ENCODE measurements around the gene SLC25A43. TPM values are rescaled to one million over a fixed set of nuclear protein-coding genes. Genes with fewer than 3 reads are reported as not detected.
A peak's percentile ranks its signal among the peaks of the same experiment; 100 is the strongest.
"Not testable (repeated sequence)": the region's sequence is repeated elsewhere in the genome, so short reads cannot be mapped to it uniquely, and the experiment has no call there.

The SLC25A43 gene
- 6.0 TPM for polyA plus RNA-seq (2012; ENCODE audit: low read depth, missing spikeins)

DNA sequence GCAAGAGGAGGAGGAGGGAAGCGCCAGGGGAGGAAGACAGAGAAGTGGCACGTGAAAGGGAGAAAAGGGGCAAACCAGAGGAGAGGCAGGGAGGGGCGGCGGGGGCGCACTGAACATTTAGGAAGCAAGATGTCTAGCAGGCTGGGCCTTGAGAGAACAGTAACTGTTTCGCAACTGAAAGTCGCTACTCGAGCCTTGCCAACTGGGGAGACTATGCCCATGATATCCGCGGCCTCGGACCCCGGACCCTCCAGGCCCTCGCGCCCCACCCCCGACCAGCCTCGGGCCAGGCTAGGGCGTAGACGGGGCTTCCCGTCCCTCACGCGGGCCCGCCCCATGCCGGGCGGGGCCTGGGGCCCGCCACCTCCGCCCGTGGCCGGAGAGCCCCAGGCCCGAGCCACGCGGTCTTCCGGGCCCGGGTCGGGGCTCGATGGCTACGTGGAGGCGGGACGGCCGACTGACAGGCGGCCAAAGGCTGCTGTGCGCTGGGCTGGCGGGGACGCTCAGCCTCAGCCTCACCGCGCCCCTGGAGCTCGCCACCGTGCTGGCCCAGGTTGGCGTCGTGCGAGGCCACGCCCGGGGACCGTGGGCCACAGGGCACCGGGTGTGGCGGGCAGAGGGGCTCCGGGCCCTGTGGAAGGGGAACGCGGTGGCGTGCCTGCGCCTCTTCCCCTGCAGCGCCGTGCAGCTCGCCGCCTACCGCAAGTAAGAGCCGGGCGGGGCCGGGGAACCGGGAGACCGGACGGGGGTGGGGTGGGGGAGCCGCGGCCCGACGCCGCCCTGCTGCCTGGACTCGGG lies at the start of gene SLC25A43:
Gene SLC25A43, plus strand, starts transcription at position 363 of the 798 bp plus-strand sequence. Its CDS starts 68 bp downstream, at position 431.
- TF ChIP-seq POU2F2 (IDR thresholded peaks at IDR 0.05; ENCODE audit: low read depth, low read length) = no peak
- no peak for TF ChIP-seq TAF1 (IDR thresholded peaks at IDR 0.05; ENCODE audit: low read depth, low read length)
- TF ChIP-seq POLR2A (IDR thresholded peaks at IDR 0.05; ENCODE audit: low read depth, low read length) = no peak; the same call in 1 of the 2 replicates
- no peak for TF ChIP-seq PAX5 (IDR thresholded peaks at IDR 0.05; ENCODE audit: insufficient read depth, low read length, severe bottlenecking)
- no peak for TF ChIP-seq SPI1 (IDR thresholded peaks at IDR 0.05; ENCODE audit: low read depth, low read length)
- TF ChIP-seq POLR2AphosphoS5 (IDR thresholded peaks at IDR 0.05; ENCODE audit: low read depth, low read length) = no peak
- FAIRE-seq (peak; percentile 91), DNase-seq (ENCODE audit: insufficient read length, low spot score) (peak; percentile 65)

- FAIRE-seq = no peak
- DNase-seq (ENCODE audit: insufficient read length, low spot score) = no peak
- no peak for TF ChIP-seq TAF1 (IDR thresholded peaks at IDR 0.05; ENCODE audit: low read depth, low read length)
- TF ChIP-seq POU2F2 (IDR thresholded peaks at IDR 0.05; ENCODE audit: low read depth, low read length) = no peak
- no peak for TF ChIP-seq POLR2AphosphoS5 (IDR thresholded peaks at IDR 0.05; ENCODE audit: low read depth, low read length)
- TF ChIP-seq POLR2A (IDR thresholded peaks at IDR 0.05; ENCODE audit: low read depth, low read length) = no peak
- no peak for TF ChIP-seq PAX5 (IDR thresholded peaks at IDR 0.05; ENCODE audit: insufficient read depth, low read length, severe bottlenecking)
- no peak for TF ChIP-seq SPI1 (IDR thresholded peaks at IDR 0.05; ENCODE audit: low read depth, low read length)
Measured at GRCh38 chrX:119359618-119360382, 39.3 kb upstream of the SLC25A43 start.

GRCh38 chrX:119361451-119361850 lies 37.7 kb upstream of the SLC25A43 start:
- not testable (repeated sequence) for FAIRE-seq; DNase-seq (ENCODE audit: insufficient read length, low spot score)

DNA sequence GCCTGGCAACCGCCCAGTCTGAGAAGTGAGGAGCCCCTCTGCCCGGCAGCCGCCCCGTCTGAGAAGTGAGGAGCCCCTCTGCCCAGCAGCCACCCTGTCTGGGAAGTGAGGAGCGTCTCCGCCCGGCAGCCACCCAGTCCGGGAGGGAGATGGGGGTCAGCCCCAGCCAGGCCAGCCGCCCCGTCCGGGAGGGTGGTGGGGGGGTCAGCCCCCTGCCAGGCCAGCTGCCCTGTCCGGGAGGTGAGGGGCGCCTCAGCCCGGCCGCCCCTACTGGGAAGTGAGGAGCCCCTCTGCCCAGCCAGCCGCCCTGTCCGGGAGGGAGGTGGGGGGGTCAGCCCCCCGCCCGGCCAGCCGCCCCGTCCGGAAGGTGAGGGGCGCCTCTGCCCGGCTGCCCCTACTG lies 37.1 kb upstream of the SLC25A43 start:
- not testable (repeated sequence) for FAIRE-seq

GRCh38 chrX:119363391-119363790 lies 35.7 kb upstream of the SLC25A43 start:
- FAIRE-seq (no peak), DNase-seq (ENCODE audit: insufficient read length, low spot score) (no peak)
- TF ChIP-seq PAX5 (IDR thresholded peaks at IDR 0.05; ENCODE audit: insufficient read depth, low read length, severe bottlenecking) (no peak), POLR2A (IDR thresholded peaks at IDR 0.05; ENCODE audit: low read depth, low read length) (no peak), POU2F2 (IDR thresholded peaks at IDR 0.05; ENCODE audit: low read depth, low read length) (no peak), POLR2AphosphoS5 (IDR thresholded peaks at IDR 0.05; ENCODE audit: low read depth, low read length) (no peak), TAF1 (IDR thresholded peaks at IDR 0.05; ENCODE audit: low read depth, low read length) (no peak), SPI1 (IDR thresholded peaks at IDR 0.05; ENCODE audit: low read depth, low read length) (no peak)

More for the DNA sequence above, 37.1 kb upstream of the SLC25A43 start:
- DNase-seq (ENCODE audit: insufficient read length, low spot score) = not testable (repeated sequence)

DNA sequence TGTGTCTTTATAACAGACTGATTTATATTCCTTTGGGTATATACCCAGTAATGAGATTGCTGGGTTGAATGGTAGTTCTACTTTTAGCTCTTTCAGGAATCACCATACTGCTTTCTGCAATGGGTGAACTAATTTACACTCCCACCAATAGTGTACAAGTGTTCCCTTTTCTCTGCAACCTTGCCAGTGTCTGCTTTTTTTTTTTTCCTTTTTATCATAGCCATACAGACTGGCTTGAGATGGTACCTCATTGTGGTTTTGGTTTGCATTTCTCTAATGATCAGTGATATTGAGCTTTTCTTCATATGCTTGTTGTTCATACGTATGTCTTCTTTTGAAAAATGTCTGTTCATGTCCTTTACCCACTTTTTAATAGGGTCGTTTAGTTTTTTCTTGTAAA lies 27.3 kb upstream of the SLC25A43 start:
- not testable (repeated sequence) for FAIRE-seq; DNase-seq (ENCODE audit: insufficient read length, low spot score)

DNA sequence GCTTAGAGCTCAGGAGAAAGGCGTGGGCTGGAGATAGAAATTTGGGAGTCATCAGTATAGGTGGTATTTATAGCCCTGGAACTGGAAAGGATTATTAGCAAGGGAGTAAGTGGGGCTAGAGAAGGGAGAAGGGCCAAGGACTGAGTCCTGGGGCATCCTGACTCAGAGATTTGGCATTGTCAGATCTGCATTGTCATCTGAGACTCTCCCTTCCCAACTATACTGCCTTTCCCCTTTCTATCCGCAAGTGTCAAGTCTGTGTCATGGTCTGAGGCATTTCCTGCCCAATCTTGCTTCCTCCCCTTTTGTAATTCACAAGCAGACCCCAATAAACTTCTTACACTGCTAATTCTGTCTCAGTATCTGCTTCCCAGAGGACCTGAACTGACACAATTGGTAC lies 24.4 kb upstream of the SLC25A43 start:
- DNase-seq (ENCODE audit: insufficient read length, low spot score) (no peak), FAIRE-seq (no peak)
- TF ChIP-seq POLR2A (IDR thresholded peaks at IDR 0.05; ENCODE audit: low read depth, low read length) (no peak), POU2F2 (IDR thresholded peaks at IDR 0.05; ENCODE audit: low read depth, low read length) (no peak), PAX5 (IDR thresholded peaks at IDR 0.05; ENCODE audit: insufficient read depth, low read length, severe bottlenecking) (no peak), TAF1 (IDR thresholded peaks at IDR 0.05; ENCODE audit: low read depth, low read length) (no peak), SPI1 (IDR thresholded peaks at IDR 0.05; ENCODE audit: low read depth, low read length) (no peak), POLR2AphosphoS5 (IDR thresholded peaks at IDR 0.05; ENCODE audit: low read depth, low read length) (no peak)

DNA sequence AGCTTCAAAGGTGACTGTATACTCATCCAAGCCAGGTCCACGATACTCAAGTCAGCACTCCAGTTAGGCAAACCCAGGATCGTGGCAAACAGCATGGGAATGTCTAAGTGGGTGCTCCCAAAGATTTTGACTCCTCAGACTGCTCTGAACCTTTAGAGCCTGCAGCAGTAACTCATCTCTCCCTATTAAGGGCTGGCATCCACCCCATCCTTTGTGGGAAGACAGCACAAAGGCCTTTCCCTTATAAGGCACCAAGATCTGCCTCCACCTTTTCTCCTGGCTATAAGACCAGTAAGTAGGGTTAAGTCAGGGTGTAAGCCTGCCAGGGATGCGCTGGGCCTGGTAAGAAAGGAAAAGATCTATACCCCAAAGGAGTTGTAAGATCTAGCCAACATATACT lies 23.6 kb upstream of the SLC25A43 start:
- TF ChIP-seq SPI1 (IDR thresholded peaks at IDR 0.05; ENCODE audit: low read depth, low read length) (no peak), PAX5 (IDR thresholded peaks at IDR 0.05; ENCODE audit: insufficient read depth, low read length, severe bottlenecking) (no peak), POLR2AphosphoS5 (IDR thresholded peaks at IDR 0.05; ENCODE audit: low read depth, low read length) (no peak), POLR2A (IDR thresholded peaks at IDR 0.05; ENCODE audit: low read depth, low read length) (no peak), POU2F2 (IDR thresholded peaks at IDR 0.05; ENCODE audit: low read depth, low read length) (no peak)
- FAIRE-seq (no peak), DNase-seq (ENCODE audit: insufficient read length, low spot score) (no peak)

DNA sequence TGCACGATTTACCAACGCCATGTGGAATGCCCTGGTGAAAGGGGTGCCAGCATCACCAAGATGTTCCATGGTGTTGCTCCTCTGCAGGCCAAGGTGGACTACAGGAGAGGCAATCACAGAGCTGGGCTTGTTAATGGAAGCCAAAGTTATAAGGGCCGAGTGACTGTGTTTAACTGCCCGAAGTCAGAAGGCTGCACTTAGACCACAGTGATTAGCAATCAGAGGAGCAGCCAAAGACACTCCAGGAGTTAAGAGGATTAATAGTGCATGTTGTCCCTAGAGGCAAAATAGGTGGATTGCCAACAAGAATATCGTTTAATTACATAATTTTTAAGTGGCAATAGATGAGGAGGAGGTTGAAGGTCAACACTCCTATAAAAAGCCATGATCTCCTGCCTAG lies 22.8 kb upstream of the SLC25A43 start:
- FAIRE-seq (no peak), DNase-seq (ENCODE audit: insufficient read length, low spot score) (no peak)
- no peak for TF ChIP-seq PAX5 (IDR thresholded peaks at IDR 0.05; ENCODE audit: insufficient read depth, low read length, severe bottlenecking)
- TF ChIP-seq POLR2AphosphoS5 (IDR thresholded peaks at IDR 0.05; ENCODE audit: low read depth, low read length) = no peak
- no peak for TF ChIP-seq SPI1 (IDR thresholded peaks at IDR 0.05; ENCODE audit: low read depth, low read length)
- TF ChIP-seq TAF1 (IDR thresholded peaks at IDR 0.05; ENCODE audit: low read depth, low read length) = no peak
- no peak for TF ChIP-seq POU2F2 (IDR thresholded peaks at IDR 0.05; ENCODE audit: low read depth, low read length)
- TF ChIP-seq POLR2A (IDR thresholded peaks at IDR 0.05; ENCODE audit: low read depth, low read length) = no peak

GRCh38 chrX:119381349-119381944 lies 17.7 kb upstream of the SLC25A43 start:
- TF ChIP-seq POU2F2 (IDR thresholded peaks at IDR 0.05; ENCODE audit: low read depth, low read length) = no peak
- no peak for FAIRE-seq

More at GRCh38 chrX:119381349-119381944, 17.7 kb upstream of the SLC25A43 start:
- no peak for DNase-seq (ENCODE audit: insufficient read length, low spot score)
